Measurements from ENCODE around the gene ADCY9.

DNA sequence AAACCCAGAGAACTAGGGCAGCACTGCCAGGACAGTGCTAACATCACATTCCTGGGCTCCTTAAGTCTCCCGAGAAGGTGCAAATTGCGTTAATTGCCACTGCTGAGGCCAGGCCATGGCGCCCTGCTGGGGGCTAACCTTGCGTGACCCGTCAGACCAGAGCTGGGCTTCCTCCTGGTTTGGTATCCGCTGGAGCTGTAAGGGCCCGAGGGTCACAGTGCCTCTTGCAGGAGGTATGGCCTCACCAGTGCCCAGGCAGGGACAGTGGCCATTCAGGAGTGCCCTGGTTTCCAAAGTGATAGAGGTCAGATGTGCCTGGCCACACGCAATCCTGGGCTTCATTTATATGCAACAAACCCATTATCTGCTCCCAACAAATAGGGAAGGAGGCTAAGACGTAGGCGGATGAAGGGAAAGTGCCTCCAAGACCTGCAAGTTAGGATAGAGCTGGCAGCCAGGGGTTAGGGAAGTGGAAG is 17.7 kb upstream of the ADCY9 start:
- TF ChIP-seq CTCF (conservative IDR thresholded peaks at IDR 0.05): no peak
- TF ChIP-seq EZH2 (IDR thresholded peaks at IDR 0.05; ENCODE audit: low read depth): no peak

Measured in PC-9 (cell line).